Transverse colon (tissue), 4 donors: ENCODE results near the gene LILRB3. TPM values are rescaled to one million over a fixed set of nuclear protein-coding genes. Genes with fewer than 3 reads are reported as not detected.
A peak's percentile ranks its signal among the peaks of the same experiment; 100 is the strongest.

Experiments
- DNase-seq: peaks from one replicate; pipeline ENCODE4 v3.0.0-alpha.2; 2019
- H3K27ac ChIP-seq, 4 donors: fragments of 200-600 bp; sonication (generic); 2 replicates each; pipeline ENCODE4 v1.5.1; 2016 to 2018; ENCODE audit warnings: inconsistent platforms in 4 of 4
- H3K27me3 ChIP-seq: fragments of 200-600 bp; sonication (generic); 2 replicates; pipeline ENCODE4 v1.5.1; 2017; ENCODE audit warnings: inconsistent platforms
- H3K36me3 ChIP-seq, 4 donors: fragments of 200-600 bp; sonication (generic); 2 replicates each; pipeline ENCODE4 v1.5.1; 2017 to 2019; ENCODE audit warnings: inconsistent platforms in 4 of 4
- H3K4me1 ChIP-seq, 4 donors: fragments of 200-600 bp; sonication (generic); 2 replicates each; pipeline ENCODE4 v1.5.1; 2017 to 2020; ENCODE audit warnings: inconsistent platforms in 4 of 4
- H3K4me3 ChIP-seq, 4 donors: fragments of 200-600 bp; sonication (generic); 1 replicate in 1 of 4; 2 replicates in 3 of 4; pipeline versions ENCODE4 v1.5.1 to v1.6.1; 2017 to 2019; ENCODE audit warnings: inconsistent platforms in 4 of 4
- H3K9me3 ChIP-seq, 2 donors: fragments of 200-600 bp; sonication (generic); 2 replicates each; pipeline ENCODE4 v1.5.1; 2017 to 2019; ENCODE audit warnings: inconsistent platforms in 2 of 2
- EP300 ChIP-seq: sonication (generic); formaldehyde crosslinking; IDR thresholded peaks from one replicate; pipeline ENCODE4 v1.6.1; 2017; ENCODE audit warnings: antibody characterized with exemption, low read depth
- POLR2A ChIP-seq: fragments of 450-650 bp; IDR thresholded peaks from one replicate; pipeline ENCODE4 v1.6.1; 2016; ENCODE audit warnings: antibody characterized with exemption, mild to moderate bottlenecking, moderate library complexity
- POLR2AphosphoS5 ChIP-seq, 3 donors: sonication (generic); formaldehyde crosslinking; IDR thresholded peaks; one replicate each; pipeline ENCODE4 v1.6.1; 2016; ENCODE audit warnings: antibody characterized with exemption in 3 of 3
- WGBS, 2 donors: methylation state at CpG; one replicate each; pipeline ENCODE4 v1.1.5; 2018; ENCODE audit warnings: low coverage in 1 of 2; 5-methylcytosine and 5-hydroxymethylcytosine counted together
- in situ Hi-C, 4 donors: fragments of 200-750 bp; cut with MboI; loops; one replicate each; pipeline versions ENCODE4 v1.15.0 to v1.15.1; 2017; ENCODE audit warnings: low sequenced_read_pairs in 3 of 4, low pct_ligation_motif_present in 1 of 4, low pct_unique_long_range_greater_than_20kb in 1 of 4
- intact Hi-C: fragments of 100-400 bp; cut with DNase I; formaldehyde crosslinking; loops from one replicate; pipeline ENCODE4 v1.15.1; 2023; ENCODE audit warnings: low total_unique reads
- total RNA-seq, 4 donors: library from RNA; depleted of rRNA; stranded (reverse); fragments of >200 nt; gene quantifications; one replicate each; pipeline ENCODE4 v1.1.0, GENCODE V29; 2016
- TF ChIP-seq, protein P1 (sequence below), 5 experiments: fragments of 200-600 bp in 3 of 5; fragments of 450-650 bp in 2 of 5; sonication (generic) in 3 of 5; IDR thresholded peaks; 1 replicate in 2 of 5; 2 replicates in 3 of 5; pipeline ENCODE4 v1.5.1; 2016 to 2017; ENCODE audit warnings: antibody characterized with exemption in 5 of 5, inconsistent platforms in 3 of 5, mild to moderate bottlenecking in 2 of 5, moderate library complexity in 1 of 5

Gene LILRB3
- total RNA-seq, 4 donors from 2014 or later: 2.2 to 7.6 (median 4.6) TPM

DNA sequence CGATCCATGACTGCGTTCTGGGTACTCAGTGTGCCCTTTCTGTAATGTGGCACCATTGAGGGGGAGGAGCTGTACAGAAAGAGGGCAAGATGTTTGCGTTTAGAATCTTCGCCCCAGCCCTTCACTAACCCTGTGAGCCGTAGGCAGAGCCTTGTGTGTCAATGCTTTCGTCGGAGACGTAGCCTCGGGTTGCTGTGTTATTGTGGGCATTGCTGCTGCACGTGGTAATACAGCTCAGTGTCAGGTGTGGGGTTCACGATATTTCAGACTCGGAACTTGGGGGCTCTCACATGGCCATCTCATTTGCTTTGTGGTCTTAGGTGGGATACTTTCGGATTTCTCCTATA lies 16.0 kb downstream of the LILRB3 start:
- in situ Hi-C loops (no loop called here), intact Hi-C loops (no loop called here)
- Histone ChIP-seq H3K27me3 (no peaks in the 10 kb centered on the region), H3K9me3 (no peaks in the 10 kb centered on the region), H3K27ac (peak overlapping the region; percentile 59 to 90 (median 80)), H3K4me3 (no peak overlapping the region), H3K4me1 (peaks cover 48 to 96% (median 72%) of the 10 kb centered on the region in 4 donors), H3K36me3 (peaks cover 0 to 58% (median 12%) of the 10 kb centered on the region in 4 donors)
- WGBS, 2 donors: 66% methylated on average over 13 of the region's 13 CpGs; no CpG with 5 or more reads in 1 of the 2 donors
- no peak for DNase-seq
- TF ChIP-seq EP300 (no peak), POLR2A (no peak), POLR2AphosphoS5 (IDR thresholded peaks at IDR 0.05) (no peak)
- TF ChIP-seq, protein P1, sequence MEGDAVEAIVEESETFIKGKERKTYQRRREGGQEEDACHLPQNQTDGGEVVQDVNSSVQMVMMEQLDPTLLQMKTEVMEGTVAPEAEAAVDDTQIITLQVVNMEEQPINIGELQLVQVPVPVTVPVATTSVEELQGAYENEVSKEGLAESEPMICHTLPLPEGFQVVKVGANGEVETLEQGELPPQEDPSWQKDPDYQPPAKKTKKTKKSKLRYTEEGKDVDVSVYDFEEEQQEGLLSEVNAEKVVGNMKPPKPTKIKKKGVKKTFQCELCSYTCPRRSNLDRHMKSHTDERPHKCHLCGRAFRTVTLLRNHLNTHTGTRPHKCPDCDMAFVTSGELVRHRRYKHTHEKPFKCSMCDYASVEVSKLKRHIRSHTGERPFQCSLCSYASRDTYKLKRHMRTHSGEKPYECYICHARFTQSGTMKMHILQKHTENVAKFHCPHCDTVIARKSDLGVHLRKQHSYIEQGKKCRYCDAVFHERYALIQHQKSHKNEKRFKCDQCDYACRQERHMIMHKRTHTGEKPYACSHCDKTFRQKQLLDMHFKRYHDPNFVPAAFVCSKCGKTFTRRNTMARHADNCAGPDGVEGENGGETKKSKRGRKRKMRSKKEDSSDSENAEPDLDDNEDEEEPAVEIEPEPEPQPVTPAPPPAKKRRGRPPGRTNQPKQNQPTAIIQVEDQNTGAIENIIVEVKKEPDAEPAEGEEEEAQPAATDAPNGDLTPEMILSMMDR (IDR thresholded peaks at IDR 0.05): no peak

DNA sequence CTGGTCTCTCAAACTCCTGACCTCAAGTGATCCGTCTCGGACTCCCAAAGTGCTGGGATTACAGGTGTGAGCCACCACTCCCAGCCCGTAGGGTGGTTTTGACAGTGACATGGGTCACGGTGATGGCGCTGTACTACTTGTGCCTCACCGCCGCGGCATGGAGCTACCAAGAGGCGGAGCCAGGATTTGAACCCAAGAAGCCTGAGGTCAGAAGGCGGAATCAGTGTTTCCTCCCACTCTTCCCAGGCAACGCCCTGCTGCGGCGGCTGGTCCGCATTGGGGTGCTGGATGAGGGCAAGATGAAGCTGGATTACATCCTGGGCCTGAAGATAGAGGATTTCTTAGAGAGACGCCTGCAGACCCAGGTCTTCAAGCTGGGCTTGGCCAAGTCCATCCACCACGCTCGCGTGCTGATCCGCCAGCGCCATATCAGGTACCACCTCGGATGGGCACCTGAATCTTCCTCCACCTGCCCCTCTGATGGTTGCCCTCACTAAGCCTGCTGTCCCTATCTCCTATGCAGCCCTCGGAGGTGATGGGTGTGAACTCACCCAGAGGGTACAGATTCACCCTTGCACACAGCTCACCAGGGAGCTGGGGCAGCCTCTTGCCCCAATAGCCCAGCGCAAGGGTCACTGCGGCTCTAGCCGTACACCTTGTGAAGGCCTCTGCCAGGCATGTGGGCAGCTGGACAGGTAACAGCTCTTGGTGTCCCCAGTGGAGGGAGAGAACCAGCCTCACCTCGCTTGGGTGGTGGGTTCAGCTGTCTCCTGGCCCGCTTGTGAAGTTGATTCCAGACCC lies 16.6 kb downstream of the LILRB3 start:
- Histone ChIP-seq H3K4me3 (no peak overlapping the region), H3K4me1 (peaks cover 48 to 98% (median 73%) of the 10 kb centered on the region in 4 donors), H3K36me3 (peaks cover 0 to 58% (median 12%) of the 10 kb centered on the region in 4 donors), H3K9me3 (no peaks in the 10 kb centered on the region), H3K27ac (peak overlapping the region; percentile 59 to 90 (median 80)), H3K27me3 (no peaks in the 10 kb centered on the region)
- intact Hi-C loops: no loop called here
- 85% methylated on average over 27 of the region's 27 CpGs; no CpG with 5 or more reads in 1 of the 2 donors for WGBS, 2 donors
- TF ChIP-seq, protein P1 (IDR thresholded peaks at IDR 0.05): no peak
- no peak for TF ChIP-seq POLR2AphosphoS5 (IDR thresholded peaks at IDR 0.05)
- no peak for TF ChIP-seq EP300
- no peak for TF ChIP-seq POLR2A
- in situ Hi-C loops: no loop called here
- DNase-seq: peak; percentile 32

DNA sequence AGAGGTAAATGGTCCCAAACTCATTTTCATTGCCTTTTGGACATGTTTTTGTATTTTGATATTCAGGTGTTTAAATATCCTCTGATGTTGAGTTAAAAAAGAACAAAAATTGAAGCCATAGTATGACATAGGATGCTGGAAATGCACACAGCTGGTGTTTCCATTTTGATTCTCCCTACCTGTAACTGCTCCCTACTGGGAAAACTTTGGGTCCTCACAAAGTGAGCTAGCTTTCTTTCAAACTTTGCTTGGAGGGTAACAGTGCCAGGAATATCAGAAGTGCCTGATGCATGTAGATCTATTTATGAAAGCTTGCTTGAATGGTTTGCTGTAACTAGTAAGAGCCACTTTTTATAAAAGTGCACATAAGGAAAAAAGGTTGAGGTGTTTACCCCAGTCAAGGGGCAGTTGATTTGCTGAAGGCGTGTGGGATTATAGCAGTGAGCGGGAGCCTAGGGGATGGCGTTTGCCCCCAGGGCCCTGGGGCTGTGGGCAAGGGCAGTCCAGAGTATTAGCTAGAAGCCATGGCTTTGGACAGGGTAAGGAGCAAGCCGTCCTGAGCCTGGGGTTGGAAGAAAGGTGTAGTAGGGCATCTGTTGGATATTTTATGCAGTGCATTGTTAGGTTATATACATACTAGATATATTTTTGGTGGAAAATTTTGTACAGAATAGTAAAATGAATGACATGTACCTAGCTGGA lies 17.9 kb downstream of the LILRB3 start:
- Histone ChIP-seq H3K4me1 (peaks cover 42 to 88% (median 64%) of the 10 kb centered on the region in 4 donors), H3K36me3 (peaks cover 0 to 58% (median 12%) of the 10 kb centered on the region in 4 donors), H3K27me3 (no peaks in the 10 kb centered on the region), H3K27ac (peak overlapping the region in 1 of 4 donors; percentile 11), H3K9me3 (no peaks in the 10 kb centered on the region), H3K4me3 (no peak overlapping the region)
- TF ChIP-seq, protein P1 (IDR thresholded peaks at IDR 0.05): no peak
- TF ChIP-seq EP300: no peak
- no peak for TF ChIP-seq POLR2AphosphoS5 (IDR thresholded peaks at IDR 0.05)
- no peak for TF ChIP-seq POLR2A
- DNase-seq: no peak
- 68 to 75% methylated on average over 1 to 4 of the region's 4 CpGs for WGBS, 2 donors
- in situ Hi-C loops (no loop called here), intact Hi-C loops (no loop called here)

DNA sequence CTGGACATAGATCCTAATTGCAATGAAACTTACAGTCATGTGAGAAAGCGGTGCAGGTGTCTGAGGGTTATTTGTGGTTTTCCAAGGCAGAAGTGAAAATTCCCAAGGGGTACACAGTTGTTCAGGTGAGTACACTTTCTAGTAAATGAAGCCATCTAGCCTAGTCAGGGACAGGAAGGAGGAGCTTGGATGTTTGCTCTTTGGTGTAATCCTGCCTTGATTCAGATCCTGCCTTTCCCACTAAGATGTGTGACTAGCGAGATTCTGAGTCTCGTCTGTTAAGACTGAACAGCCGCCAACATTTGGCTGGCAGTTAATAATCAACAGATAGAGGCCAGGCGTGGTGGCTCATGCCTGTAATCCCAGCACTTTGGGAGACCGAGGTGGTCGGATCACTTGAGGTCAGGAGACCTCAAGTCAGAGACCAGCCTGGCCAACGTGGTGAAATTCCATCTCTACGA lies 19.6 kb downstream of the LILRB3 start:
- in situ Hi-C loops: no loop called here
- peaks cover 25 to 74% (median 48%) of the 10 kb centered on the region in 4 donors for H3K4me1 ChIP-seq

More for the DNA sequence above, 19.6 kb downstream of the LILRB3 start:
- intact Hi-C loops: no loop called here
- Histone ChIP-seq H3K4me3 (peak overlapping the region in 1 of 4 donors; percentile 24), H3K27me3 (no peaks in the 10 kb centered on the region), H3K27ac (peak overlapping the region in 3 of 4 donors; percentile 27 to 95 (median 43)), H3K9me3 (no peaks in the 10 kb centered on the region), H3K36me3 (peaks cover 0 to 58% (median 12%) of the 10 kb centered on the region in 4 donors)
- no peak for TF ChIP-seq POLR2A
- no peak for TF ChIP-seq EP300
- TF ChIP-seq, protein P1 (IDR thresholded peaks at IDR 0.05): no peak
- no peak for TF ChIP-seq POLR2AphosphoS5 (IDR thresholded peaks at IDR 0.05)
- 22 to 32% methylated on average over 3 to 9 of the region's 9 CpGs for WGBS, 2 donors
- no peak for DNase-seq
